Measurements from ENCODE around the gene PORCN. TPM values are rescaled to one million over a fixed set of nuclear protein-coding genes. Genes with fewer than 3 reads are reported as not detected.
"Not testable (repeated sequence)": the region's sequence is repeated elsewhere in the genome, so short reads cannot be mapped to it uniquely, and the experiment has no call there.

PORCN gene
- total RNA-seq, 1 experiment from 2014 or later = 11.9 TPM

GRCh38 chrX:48516285-48516684 is 7.5 kb downstream of the PORCN start:
- POLR2A ChIA-PET (ENCODE audit: low non-redundant PET) = no interaction called here
- no TSS peak for BruUV-seq (replicated peaks)
- no peak overlapping the region for H3K4me3 ChIP-seq (ENCODE audit: low read depth, low read length, poor library complexity, severe bottlenecking)
- no peaks in the 10 kb centered on the region for H3K27me3 ChIP-seq (replicated peaks; ENCODE audit: insufficient read depth, low read depth, low read length, poor library complexity)
- H3K4me1 ChIP-seq (ENCODE audit: insufficient read depth, low read length, poor library complexity, severe bottlenecking) = no peaks in the 10 kb centered on the region
- no peaks in the 10 kb centered on the region for H3K9me3 ChIP-seq (ENCODE audit: low read depth, low read length, poor library complexity, severe bottlenecking)
- no peaks in the 10 kb centered on the region for H3K36me3 ChIP-seq (ENCODE audit: insufficient read depth, low read length, poor library complexity, severe bottlenecking)
- CTCF ChIA-PET = no interaction called here
- intact Hi-C loops (cut with micrococcal nuclease; ENCODE audit: unreplicated experiment) = no loop called here
- DNase-seq (ENCODE audit: low spot score) = no peak
- no peak overlapping the region for H3K27ac ChIP-seq (ENCODE audit: low read depth, low read length, poor library complexity, severe bottlenecking)
- no peak for TF ChIP-seq CTCF (conservative IDR thresholded peaks at IDR 0.05; ENCODE audit: low read depth, low read length)
- no peak for TF ChIP-seq EZH2 (IDR thresholded peaks at IDR 0.05; ENCODE audit: borderline replicate concordance, low read depth, low read length, poor library complexity, severe bottlenecking)

GRCh38 chrX:48516987-48517386 is 8.2 kb downstream of the PORCN start:
- DNase-seq (ENCODE audit: low spot score) = no peak
- no peaks in the 10 kb centered on the region for H3K9me3 ChIP-seq (ENCODE audit: low read depth, low read length, poor library complexity, severe bottlenecking)
- TF ChIP-seq CTCF (conservative IDR thresholded peaks at IDR 0.05; ENCODE audit: low read depth, low read length) (no peak), EZH2 (IDR thresholded peaks at IDR 0.05; ENCODE audit: borderline replicate concordance, low read depth, low read length, poor library complexity, severe bottlenecking) (no peak)
- H3K27me3 ChIP-seq (replicated peaks; ENCODE audit: insufficient read depth, low read depth, low read length, poor library complexity) = no peaks in the 10 kb centered on the region
- BruUV-seq (replicated peaks) = no TSS peak
- ChIA-PET POLR2A (ENCODE audit: low non-redundant PET) (no interaction called here), CTCF (no interaction called here)
- no peaks in the 10 kb centered on the region for H3K4me1 ChIP-seq (ENCODE audit: insufficient read depth, low read length, poor library complexity, severe bottlenecking)
- no peak overlapping the region for H3K4me3 ChIP-seq (ENCODE audit: low read depth, low read length, poor library complexity, severe bottlenecking)
- H3K27ac ChIP-seq (ENCODE audit: low read depth, low read length, poor library complexity, severe bottlenecking) = no peak overlapping the region
- intact Hi-C loops (cut with micrococcal nuclease; ENCODE audit: unreplicated experiment) = no loop called here
- no peaks in the 10 kb centered on the region for H3K36me3 ChIP-seq (ENCODE audit: insufficient read depth, low read length, poor library complexity, severe bottlenecking)

- BruUV-seq (replicated peaks) = not testable (repeated sequence)
Measured at GRCh38 chrX:48519481-48519880, 10.7 kb downstream of the PORCN start.

GRCh38 chrX:48520455-48520854 is 11.7 kb downstream of the PORCN start:
- DNase-seq (ENCODE audit: low spot score) = no peak
- Histone ChIP-seq H3K36me3 (ENCODE audit: insufficient read depth, low read length, poor library complexity, severe bottlenecking) (peaks cover 10% of the 10 kb centered on the region), H3K4me1 (ENCODE audit: insufficient read depth, low read length, poor library complexity, severe bottlenecking) (no peaks in the 10 kb centered on the region), H3K27ac (ENCODE audit: low read depth, low read length, poor library complexity, severe bottlenecking) (no peak overlapping the region), H3K9me3 (ENCODE audit: low read depth, low read length, poor library complexity, severe bottlenecking) (no peaks in the 10 kb centered on the region), H3K4me3 (ENCODE audit: low read depth, low read length, poor library complexity, severe bottlenecking) (no peak overlapping the region), H3K27me3 (replicated peaks; ENCODE audit: insufficient read depth, low read depth, low read length, poor library complexity) (no peaks in the 10 kb centered on the region)
- TF ChIP-seq CTCF (conservative IDR thresholded peaks at IDR 0.05; ENCODE audit: low read depth, low read length) (no peak), EZH2 (IDR thresholded peaks at IDR 0.05; ENCODE audit: borderline replicate concordance, low read depth, low read length, poor library complexity, severe bottlenecking) (no peak)
- POLR2A ChIA-PET (ENCODE audit: low non-redundant PET) = no interaction called here
- CTCF ChIA-PET = no interaction called here
- intact Hi-C loops (cut with micrococcal nuclease; ENCODE audit: unreplicated experiment) = no loop called here
- BruUV-seq (replicated peaks) = no TSS peak

More at GRCh38 chrX:48519481-48519880, 10.7 kb downstream of the PORCN start:
- H3K27me3 ChIP-seq (replicated peaks; ENCODE audit: insufficient read depth, low read depth, low read length, poor library complexity); DNase-seq (ENCODE audit: low spot score); H3K36me3 ChIP-seq (ENCODE audit: insufficient read depth, low read length, poor library complexity, severe bottlenecking); H3K9me3 ChIP-seq (ENCODE audit: low read depth, low read length, poor library complexity, severe bottlenecking); H3K4me1 ChIP-seq (ENCODE audit: insufficient read depth, low read length, poor library complexity, severe bottlenecking); H3K4me3 ChIP-seq (ENCODE audit: low read depth, low read length, poor library complexity, severe bottlenecking); CTCF ChIA-PET; H3K27ac ChIP-seq (ENCODE audit: low read depth, low read length, poor library complexity, severe bottlenecking); POLR2A ChIA-PET (ENCODE audit: low non-redundant PET); intact Hi-C loops (cut with micrococcal nuclease; ENCODE audit: unreplicated experiment): not testable (repeated sequence)

Measured in A673 (cell line).